SKM-1 (cell line): ENCODE results near the gene CEP170.

ENCODE experiments used
- DNase-seq: peaks from one replicate; lab custom pipeline; 2025; ENCODE audit not compliant: unreplicated experiment; lab: John Stamatoyannopoulos, UW

The CEP170 gene

DNA sequence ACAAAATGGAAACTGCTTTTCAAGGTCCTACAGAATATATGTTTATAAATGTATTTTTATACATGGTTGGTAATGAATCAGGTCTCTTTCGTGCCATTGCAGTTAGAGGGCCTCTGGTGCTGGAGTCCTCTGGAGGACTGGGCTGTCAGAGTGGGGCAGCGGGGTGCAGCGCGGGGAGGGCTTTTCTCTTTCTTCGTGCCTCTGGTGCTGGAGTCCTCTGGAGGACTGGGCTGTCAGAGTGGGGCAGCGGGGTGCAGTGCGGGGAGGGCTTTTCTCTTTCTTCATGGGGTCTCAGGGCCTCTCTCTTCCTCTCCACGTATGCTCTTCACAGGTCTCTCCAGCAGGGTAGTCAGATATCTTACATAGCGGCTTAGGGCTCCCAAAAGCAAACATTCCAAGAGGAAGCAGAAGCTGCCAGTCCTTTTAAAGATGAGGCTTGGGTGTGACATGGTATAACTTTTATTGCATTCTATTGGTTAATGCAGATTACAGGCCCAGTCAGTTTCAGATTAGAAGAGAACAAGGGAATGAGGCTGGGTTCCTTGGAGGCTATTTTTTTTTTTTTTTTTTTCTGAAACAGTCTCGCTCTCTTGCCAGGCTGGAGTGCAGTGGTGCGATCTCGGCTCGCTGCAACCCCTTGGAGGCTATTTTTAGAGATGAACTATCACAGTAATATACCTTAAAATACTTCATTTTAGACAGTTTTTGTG lies 13.8 kb upstream of the CEP170 start:
- no peak for DNase-seq

GRCh38 chr1:243267914-243268653 lies 13.0 kb upstream of the CEP170 start:
- DNase-seq: peak; percentile 85

DNA sequence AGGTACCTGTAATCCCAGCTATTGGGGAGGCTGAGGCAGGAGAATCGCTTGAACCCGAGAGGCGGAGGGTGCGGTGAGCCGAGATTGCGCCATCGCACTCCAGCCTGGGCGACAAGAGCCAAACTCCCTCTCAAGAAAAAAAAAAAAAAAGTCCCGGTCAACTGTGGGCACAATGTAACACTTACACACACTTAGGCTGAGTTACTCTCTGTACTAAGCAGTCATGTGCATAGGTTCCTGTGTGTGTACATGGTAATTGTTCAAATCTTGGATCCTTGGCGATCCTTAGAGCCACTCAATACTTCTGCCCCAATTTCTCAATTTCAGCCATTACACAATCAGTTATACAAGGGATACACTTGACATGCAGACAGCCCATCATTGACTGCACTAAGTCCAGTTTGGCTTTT lies 12.4 kb upstream of the CEP170 start:
- peak; percentile 78 for DNase-seq

- no peak for DNase-seq
Observed at GRCh38 chr1:243266231-243266630, 11.2 kb upstream of the CEP170 start.

DNA sequence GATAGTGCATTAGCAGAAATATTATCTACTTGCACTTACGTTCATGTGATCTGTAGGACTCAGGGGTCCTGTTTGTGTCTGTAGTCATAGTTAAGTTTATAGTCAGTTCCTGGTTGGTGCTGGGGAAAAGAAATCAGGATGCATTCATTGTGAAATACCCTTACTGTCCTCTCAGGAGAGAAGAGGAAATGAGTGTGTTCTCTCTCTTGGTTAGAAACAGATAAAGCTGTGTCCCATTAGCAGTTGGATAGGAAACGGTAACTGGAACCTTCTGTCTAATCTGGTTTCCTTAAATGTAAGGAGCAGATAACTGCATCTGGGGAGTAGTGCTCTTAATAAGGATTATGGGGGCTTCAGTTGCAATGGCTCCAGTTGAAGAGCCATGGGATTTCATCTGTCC lies 9.6 kb upstream of the CEP170 start:
- DNase-seq: peak; percentile 92

DNA sequence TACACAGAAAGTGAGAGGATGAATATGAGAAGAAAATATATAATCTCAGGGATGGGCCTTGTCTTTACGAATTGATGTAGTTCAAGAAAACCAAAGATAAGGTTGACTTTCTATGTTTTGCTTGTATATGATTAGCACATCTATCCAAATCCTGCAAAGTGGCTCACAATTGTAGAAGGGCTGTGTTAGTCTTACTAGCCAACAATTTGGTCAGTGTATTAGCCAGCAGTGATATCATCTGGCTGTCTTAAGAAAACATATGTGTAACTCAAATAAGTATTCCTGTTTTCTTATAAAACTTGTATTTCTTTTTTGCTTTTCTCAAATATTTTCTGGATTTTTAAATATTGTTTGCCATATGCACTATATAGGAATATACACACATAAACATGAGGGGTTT lies 6.3 kb upstream of the CEP170 start:
- no peak for DNase-seq

- DNase-seq: no peak
Observed at GRCh38 chr1:243260221-243260880, 5.3 kb upstream of the CEP170 start.

DNA sequence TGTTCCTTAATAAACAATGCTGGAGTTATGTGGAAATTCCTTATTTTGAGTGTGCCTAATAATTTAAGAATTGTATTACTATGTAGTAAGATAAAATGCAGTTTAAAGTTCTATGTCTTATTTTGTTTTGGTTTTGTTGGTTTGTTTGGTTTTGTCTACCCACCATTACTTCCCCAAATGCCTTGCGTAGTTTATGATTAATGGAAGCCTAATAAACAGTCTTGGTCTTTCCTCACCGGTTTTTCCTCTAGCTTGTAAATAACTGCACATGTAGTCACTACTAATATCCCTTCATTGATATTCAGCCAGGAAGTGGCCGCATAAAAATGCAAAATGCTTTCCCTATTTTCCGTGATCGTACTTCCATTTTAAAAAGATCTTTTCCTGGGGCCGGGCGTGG lies 3.6 kb upstream of the CEP170 start:
- no peak for DNase-seq

DNA sequence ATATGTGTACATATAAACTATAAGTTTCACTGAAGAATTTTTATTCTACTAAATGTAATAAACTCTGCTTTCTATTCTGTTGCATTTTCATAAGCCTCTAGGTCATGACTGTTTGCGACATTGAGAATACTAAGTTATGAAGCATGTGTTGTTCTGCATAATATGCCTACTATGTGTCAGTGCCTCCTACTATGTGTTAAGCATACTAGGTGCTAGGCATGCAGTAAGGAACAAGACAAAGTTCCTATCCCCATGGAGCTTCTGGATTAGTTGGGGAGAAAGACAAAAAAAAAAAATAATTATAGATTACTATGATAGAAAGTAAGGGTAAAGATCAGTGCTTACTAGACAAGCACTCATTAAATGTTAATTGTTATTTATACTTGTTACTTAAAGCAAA lies 2.1 kb upstream of the CEP170 start:
- DNase-seq: no peak

- no peak for DNase-seq
Observed at GRCh38 chr1:243256590-243256989, 1.5 kb upstream of the CEP170 start.

GRCh38 chr1:243255791-243256512 lies 871 bp upstream of the CEP170 start, which contains the start of gene SDCCAG8:
SDCCAG8 (plus strand) TSS chr1:243256041; CDS start chr1:243256174, 133 bp downstream.
- DNase-seq: peak; percentile 99

DNA sequence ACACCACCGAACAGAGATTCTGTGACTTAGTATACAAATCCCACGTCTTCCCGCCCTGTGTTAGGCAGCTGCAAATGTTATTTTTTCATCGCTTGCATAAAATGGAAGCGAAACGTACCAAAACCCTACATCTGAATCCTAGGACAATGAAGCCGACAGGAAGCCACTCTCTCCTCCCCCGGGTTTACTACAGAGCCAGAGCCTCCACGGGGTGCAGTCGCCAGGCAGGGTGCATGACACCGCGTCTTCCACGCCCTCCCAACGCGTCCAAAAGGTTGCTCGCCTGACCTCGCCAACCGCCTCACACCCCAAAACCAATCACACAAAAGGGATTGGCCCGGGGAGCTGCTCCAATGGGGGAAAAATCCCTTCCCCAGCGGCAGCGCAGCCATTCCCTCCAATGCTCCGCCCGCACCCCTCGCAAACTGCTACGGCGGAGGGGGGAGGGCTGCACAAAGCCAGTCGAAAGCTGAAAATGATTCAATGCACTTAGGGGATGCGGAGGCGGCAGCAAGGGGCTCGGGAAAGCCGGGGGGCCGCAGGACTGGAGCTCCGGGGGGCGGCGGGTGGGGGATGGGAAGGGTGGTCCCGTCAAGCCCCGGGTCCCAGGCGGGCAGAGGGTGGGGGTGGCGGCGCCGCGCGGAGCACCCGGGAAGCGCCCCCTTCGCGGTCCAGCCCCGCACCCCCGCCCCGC lies 701 bp downstream of the CEP170 start:
- peak; percentile 71 for DNase-seq

DNA sequence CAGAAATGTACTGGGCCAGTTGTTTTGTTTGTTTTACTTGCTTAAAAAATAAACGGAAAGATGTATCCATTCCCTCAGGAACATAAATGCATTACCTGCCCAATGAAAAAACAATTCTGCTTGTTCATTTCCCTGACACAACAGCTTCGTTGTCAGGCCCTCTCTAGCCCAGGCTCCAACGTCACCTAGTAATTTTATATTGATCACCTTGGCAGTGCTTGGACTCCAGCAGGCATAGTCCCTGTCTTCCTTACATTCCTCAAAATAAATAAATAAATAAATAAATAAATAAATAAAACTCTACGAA lies 1.2 kb downstream of the CEP170 start:
- DNase-seq: no peak

DNA sequence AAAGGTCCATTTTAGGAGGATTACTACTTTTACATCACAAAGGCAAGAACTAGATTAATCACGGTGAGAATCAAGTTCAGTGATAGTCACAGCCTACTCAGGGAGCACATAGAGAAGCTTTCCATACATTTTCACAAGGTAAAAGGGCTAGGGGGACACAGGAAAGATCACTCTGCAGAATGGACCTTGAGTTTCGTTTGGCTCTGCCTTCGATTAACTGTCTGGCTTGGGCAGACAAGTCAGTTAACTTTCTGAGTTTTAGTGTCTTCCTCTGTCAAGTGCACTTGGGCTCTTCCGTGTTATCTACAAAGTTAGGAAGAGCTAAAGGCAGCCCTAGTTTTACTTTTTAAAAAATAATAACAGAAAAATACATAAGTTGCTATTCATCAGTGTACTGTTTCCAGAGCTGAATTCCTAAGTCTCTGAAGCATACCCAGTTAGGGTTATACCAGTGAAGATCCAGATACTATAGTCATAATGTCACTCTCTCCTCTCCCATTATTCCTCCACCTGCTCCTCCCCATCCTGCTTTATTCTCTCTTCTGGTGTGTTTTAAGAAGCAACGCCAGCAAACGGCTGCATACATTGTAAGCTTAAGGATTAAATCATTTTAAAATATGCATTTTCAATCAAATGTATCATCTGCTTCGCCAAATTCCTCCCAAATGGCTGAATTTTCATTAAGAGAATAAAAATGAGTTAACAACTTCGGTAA lies 1.7 kb downstream of the CEP170 start:
- DNase-seq: no peak

DNA sequence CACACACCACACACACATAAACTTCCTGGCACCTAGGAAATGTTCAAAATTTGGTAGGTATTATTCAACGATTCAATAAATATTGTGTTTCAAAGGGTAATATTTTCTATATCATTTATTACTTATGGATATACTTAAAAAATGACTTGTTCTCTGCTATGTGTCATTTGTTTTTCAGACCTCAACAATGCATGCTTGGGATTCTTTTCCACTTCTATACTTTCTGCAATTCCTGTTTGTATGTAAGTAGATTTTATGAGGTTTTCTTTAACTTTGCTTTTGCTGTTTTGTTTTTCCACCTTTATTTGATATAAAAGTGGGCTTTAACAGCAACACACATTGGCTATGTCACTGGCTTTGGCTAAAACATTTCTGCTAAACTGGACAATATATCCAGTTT lies 3.5 kb downstream of the CEP170 start:
- DNase-seq: no peak

GRCh38 chr1:243250102-243250501 lies 5.0 kb downstream of the CEP170 start:
- DNase-seq: no peak

GRCh38 chr1:243249214-243249613 lies 5.9 kb downstream of the CEP170 start:
- DNase-seq: no peak

DNA sequence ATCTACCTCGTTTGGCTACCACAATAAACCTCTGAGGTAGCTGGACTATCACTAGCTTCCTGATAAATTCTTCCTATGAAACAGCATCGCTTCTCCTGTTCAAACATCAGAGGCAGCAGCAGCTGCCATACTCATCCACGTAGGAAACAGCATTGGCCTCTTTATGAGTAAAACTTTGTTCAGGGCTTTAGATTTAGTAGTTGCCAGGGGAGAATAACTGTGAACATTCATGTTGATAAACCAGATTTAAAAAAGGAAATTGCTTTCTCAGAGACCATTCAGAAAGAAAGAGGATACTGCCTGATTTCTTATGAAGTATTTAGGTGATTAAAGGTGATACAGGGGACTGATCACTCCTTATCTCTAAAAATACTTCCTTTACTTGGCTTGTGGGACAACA lies 7.2 kb downstream of the CEP170 start:
- DNase-seq: no peak

DNA sequence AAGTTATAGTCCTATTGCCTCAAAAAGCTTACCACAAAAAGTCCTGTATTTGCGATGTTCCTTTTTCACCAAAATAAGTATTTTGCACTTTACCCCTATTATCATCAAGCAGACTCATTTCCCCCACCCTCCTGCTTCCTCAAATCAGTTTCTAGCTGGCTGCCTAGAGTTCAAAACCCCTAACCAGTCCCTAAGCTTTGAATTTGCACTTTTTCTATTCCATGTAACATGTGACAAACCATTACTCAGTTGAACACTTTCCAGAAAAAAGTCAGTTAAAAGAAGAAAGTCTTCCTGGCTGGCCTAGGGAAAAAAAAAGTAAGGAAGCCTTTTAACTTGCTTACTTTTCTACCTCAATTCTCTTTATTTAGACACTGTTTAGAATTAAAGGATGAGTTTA lies 8.2 kb downstream of the CEP170 start:
- DNase-seq: peak; percentile 55

GRCh38 chr1:243244432-243244841 lies 10.6 kb downstream of the CEP170 start:
- DNase-seq: no peak
